ENCODE results near the gene ZFPM1. TPM values are rescaled to one million over a fixed set of nuclear protein-coding genes. Genes with fewer than 3 reads are reported as not detected.

The ZFPM1 gene
- total and polyA plus RNA-seq, 4 donors: 0.57 to 9.0 (median 2.8) TPM

DNA sequence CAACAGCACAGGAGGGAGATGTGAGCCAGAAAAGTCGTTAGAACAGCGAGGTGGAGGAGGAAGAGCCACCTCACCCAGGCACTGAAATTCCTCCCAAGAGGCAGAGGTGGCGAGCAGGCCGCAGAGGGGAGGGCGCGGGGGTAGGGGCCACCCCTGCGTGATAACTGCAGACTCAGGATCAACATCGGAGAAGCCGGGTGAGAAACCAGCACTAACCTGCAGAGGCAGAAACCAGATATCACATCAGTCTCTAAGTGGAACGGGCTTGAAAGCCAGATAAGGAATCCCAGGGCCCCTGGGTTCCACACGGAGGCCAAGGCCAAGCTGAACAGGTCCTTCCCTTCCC, 77.8 kb downstream of the ZFPM1 start:
- no peak for TF ChIP-seq CTCF (IDR thresholded peaks at IDR 0.05; ENCODE audit: control extremely low read depth, extremely low read depth)
- Histone ChIP-seq H3K9me3 (ENCODE audit: control insufficient read depth in 4 of 4, insufficient read depth in 3 of 4, low read length in 3 of 4) (no peaks in the 10 kb centered on the region), H3K36me3 (ENCODE audit: control insufficient read depth in 4 of 4, insufficient read depth in 4 of 4, low read length in 4 of 4) (peaks cover 0 to 5% (median 2%) of the 10 kb centered on the region in 4 donors), H3K4me3 (no peak overlapping the region), H3K27me3 (ENCODE audit: control insufficient read depth in 3 of 3, insufficient read depth in 3 of 3, low read length in 2 of 3) (no peaks in the 10 kb centered on the region), H3K27ac (ENCODE audit: low read depth in 1 of 2, low read length in 1 of 2) (no peak overlapping the region), H3K4me1 (ENCODE audit: control insufficient read depth in 5 of 5, insufficient read depth in 5 of 5, low read length in 5 of 5) (peaks cover 0 to 21% (median 15%) of the 10 kb centered on the region in 5 donors), H3K9ac (ENCODE audit: insufficient read depth in 1 of 2, low read length in 2 of 2) (no peak overlapping the region)
- DNase-seq (no peak), ATAC-seq (ENCODE audit: insufficient read depth, low FRiP score) (no peak)
- 79 to 82% methylated on average over 11 of the region's 11 CpGs for WGBS, 2 donors

- H3K9ac ChIP-seq (ENCODE audit: insufficient read depth in 1 of 2, low read length in 2 of 2): no peak overlapping the region
- WGBS, 2 donors: 87 to 89% methylated on average over 12 of the region's 12 CpGs
- no peak for ATAC-seq (ENCODE audit: insufficient read depth, low FRiP score)
- H3K4me1 ChIP-seq (ENCODE audit: control insufficient read depth in 5 of 5, insufficient read depth in 5 of 5, low read length in 5 of 5): peaks cover 0 to 20% (median 14%) of the 10 kb centered on the region in 5 donors
- no peaks in the 10 kb centered on the region for H3K27me3 ChIP-seq (ENCODE audit: control insufficient read depth in 3 of 3, insufficient read depth in 3 of 3, low read length in 2 of 3)
- no peak overlapping the region for H3K27ac ChIP-seq (ENCODE audit: low read depth in 1 of 2, low read length in 1 of 2)
- H3K36me3 ChIP-seq (ENCODE audit: control insufficient read depth in 4 of 4, insufficient read depth in 4 of 4, low read length in 4 of 4): peaks cover 0 to 5% (median 2%) of the 10 kb centered on the region in 4 donors
- DNase-seq: no peak
- H3K9me3 ChIP-seq (ENCODE audit: control insufficient read depth in 4 of 4, insufficient read depth in 3 of 4, low read length in 3 of 4): no peaks in the 10 kb centered on the region
- TF ChIP-seq CTCF (IDR thresholded peaks at IDR 0.05; ENCODE audit: control extremely low read depth, extremely low read depth): no peak
- no peak overlapping the region for H3K4me3 ChIP-seq
These were observed 78.3 kb downstream of the ZFPM1 start for GRCh38 chr16:88531346-88531745.

DNA sequence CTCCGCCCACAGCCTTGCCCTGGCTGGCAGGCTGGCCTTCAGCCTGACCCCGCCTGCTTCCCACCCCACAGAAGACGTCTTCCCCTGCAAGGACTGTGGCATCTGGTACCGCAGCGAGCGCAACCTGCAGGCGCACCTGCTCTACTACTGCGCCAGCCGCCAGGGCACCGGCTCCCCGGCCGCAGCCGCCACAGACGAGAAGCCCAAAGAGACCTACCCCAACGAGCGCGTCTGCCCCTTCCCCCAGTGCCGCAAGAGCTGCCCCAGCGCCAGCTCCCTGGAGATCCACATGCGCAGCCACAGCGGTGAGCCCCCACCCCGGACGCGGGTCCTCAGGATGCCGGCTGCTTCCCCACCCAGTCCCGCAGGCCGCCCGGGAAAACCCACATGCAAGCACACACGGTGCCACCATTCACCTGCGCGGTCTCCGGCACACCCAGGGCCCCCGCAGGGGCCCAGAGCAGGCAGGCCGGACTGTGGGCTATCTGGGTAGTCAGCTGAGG, 78.9 kb downstream of the ZFPM1 start:
- H3K4me1 ChIP-seq (ENCODE audit: control insufficient read depth in 5 of 5, insufficient read depth in 5 of 5, low read length in 5 of 5): peaks cover 0 to 20% (median 14%) of the 10 kb centered on the region in 5 donors
- no peak for DNase-seq
- H3K36me3 ChIP-seq (ENCODE audit: control insufficient read depth in 4 of 4, insufficient read depth in 4 of 4, low read length in 4 of 4): peaks cover 0 to 5% (median 2%) of the 10 kb centered on the region in 4 donors
- no peaks in the 10 kb centered on the region for H3K9me3 ChIP-seq (ENCODE audit: control insufficient read depth in 4 of 4, insufficient read depth in 3 of 4, low read length in 3 of 4)
- H3K27me3 ChIP-seq (ENCODE audit: control insufficient read depth in 3 of 3, insufficient read depth in 3 of 3, low read length in 2 of 3): no peaks in the 10 kb centered on the region
- no peak overlapping the region for H3K4me3 ChIP-seq
- no peak for TF ChIP-seq CTCF (IDR thresholded peaks at IDR 0.05; ENCODE audit: control extremely low read depth, extremely low read depth)
- H3K9ac ChIP-seq (ENCODE audit: insufficient read depth in 1 of 2, low read length in 2 of 2): no peak overlapping the region
- no peak for ATAC-seq (ENCODE audit: insufficient read depth, low FRiP score)
- WGBS, 2 donors: 93 to 96% methylated on average over 34 of the region's 34 CpGs
- H3K27ac ChIP-seq (ENCODE audit: low read depth in 1 of 2, low read length in 1 of 2): no peak overlapping the region

Measured in lung (tissue), 12 donors.